Measurements from ENCODE around the gene PTPRT. TPM values are rescaled to one million over a fixed set of nuclear protein-coding genes. Genes with fewer than 3 reads are reported as not detected.

The PTPRT gene
- total RNA-seq, 1 donor from 2014 or later, result not detected

GRCh38 chr20:42308171-42308570, 881.5 kb downstream of the PTPRT start:
- no peak overlapping the region for H3K4me3 Mint-ChIP-seq (ENCODE audit: unreplicated experiment)
- H3K27me3 Mint-ChIP-seq (ENCODE audit: unreplicated experiment), result no peaks in the 10 kb centered on the region
- no peak overlapping the region for H3K27ac Mint-ChIP-seq (ENCODE audit: unreplicated experiment)
- no peak for DNase-seq (ENCODE audit: extremely low spot score, unreplicated experiment)
- peaks cover 38% of the 10 kb centered on the region for H3K9me3 Mint-ChIP-seq (ENCODE audit: unreplicated experiment)
- TF ChIP-seq CTCF (IDR thresholded peaks at IDR 0.05), result no peak
- no peaks in the 10 kb centered on the region for H3K4me1 Mint-ChIP-seq (ENCODE audit: unreplicated experiment)
- no peaks in the 10 kb centered on the region for H3K36me3 Mint-ChIP-seq (ENCODE audit: unreplicated experiment)

GRCh38 chr20:42295592-42295991, 894.1 kb downstream of the PTPRT start:
- peaks cover 10% of the 10 kb centered on the region for H3K9me3 Mint-ChIP-seq (ENCODE audit: unreplicated experiment)
- H3K4me1 Mint-ChIP-seq (ENCODE audit: unreplicated experiment), result no peaks in the 10 kb centered on the region
- H3K36me3 Mint-ChIP-seq (ENCODE audit: unreplicated experiment), result no peaks in the 10 kb centered on the region
- DNase-seq (ENCODE audit: extremely low spot score, unreplicated experiment), result no peak
- no peaks in the 10 kb centered on the region for H3K27me3 Mint-ChIP-seq (ENCODE audit: unreplicated experiment)
- H3K4me3 Mint-ChIP-seq (ENCODE audit: unreplicated experiment), result no peak overlapping the region
- no peak for TF ChIP-seq CTCF (IDR thresholded peaks at IDR 0.05)
- H3K27ac Mint-ChIP-seq (ENCODE audit: unreplicated experiment), result no peak overlapping the region

GRCh38 chr20:42294976-42295375, 894.7 kb downstream of the PTPRT start:
- peaks cover 10% of the 10 kb centered on the region for H3K9me3 Mint-ChIP-seq (ENCODE audit: unreplicated experiment)
- no peaks in the 10 kb centered on the region for H3K27me3 Mint-ChIP-seq (ENCODE audit: unreplicated experiment)
- H3K4me1 Mint-ChIP-seq (ENCODE audit: unreplicated experiment), result no peaks in the 10 kb centered on the region
- H3K27ac Mint-ChIP-seq (ENCODE audit: unreplicated experiment), result no peak overlapping the region
- H3K4me3 Mint-ChIP-seq (ENCODE audit: unreplicated experiment), result no peak overlapping the region
- no peaks in the 10 kb centered on the region for H3K36me3 Mint-ChIP-seq (ENCODE audit: unreplicated experiment)
- no peak for DNase-seq (ENCODE audit: extremely low spot score, unreplicated experiment)
- TF ChIP-seq CTCF (IDR thresholded peaks at IDR 0.05), result no peak

GRCh38 chr20:42281801-42282200, 907.9 kb downstream of the PTPRT start:
- H3K4me3 Mint-ChIP-seq (ENCODE audit: unreplicated experiment), result no peak overlapping the region
- peaks cover 48% of the 10 kb centered on the region for H3K9me3 Mint-ChIP-seq (ENCODE audit: unreplicated experiment)
- no peaks in the 10 kb centered on the region for H3K4me1 Mint-ChIP-seq (ENCODE audit: unreplicated experiment)

More at GRCh38 chr20:42281801-42282200, 907.9 kb downstream of the PTPRT start:
- H3K27me3 Mint-ChIP-seq (ENCODE audit: unreplicated experiment), result no peaks in the 10 kb centered on the region
- TF ChIP-seq CTCF (IDR thresholded peaks at IDR 0.05), result no peak
- no peak for DNase-seq (ENCODE audit: extremely low spot score, unreplicated experiment)
- H3K36me3 Mint-ChIP-seq (ENCODE audit: unreplicated experiment), result no peaks in the 10 kb centered on the region
- H3K27ac Mint-ChIP-seq (ENCODE audit: unreplicated experiment), result no peak overlapping the region
